Endodermal cell (in vitro differentiated cells): ENCODE measurements around the gene LYL1. TPM values are rescaled to one million over a fixed set of nuclear protein-coding genes. Genes with fewer than 3 reads are reported as not detected.

Experiments used
- DNase-seq: peaks from one replicate; pipeline ENCODE4 v3.0.0-alpha.2; 2017
- H3K27ac ChIP-seq: 2 replicates; pipeline ENCODE4 v1.5.1; 2013; ENCODE audit warnings: mild to moderate bottlenecking, low read depth, low read length, moderate library complexity
- H3K27me3 ChIP-seq: 2 replicates; pipeline ENCODE4 v1.6.1; 2013; ENCODE audit warnings: mild to moderate bottlenecking, low read length, moderate library complexity; ENCODE audit not compliant: insufficient read depth, control insufficient read depth, poor library complexity, severe bottlenecking
- H3K36me3 ChIP-seq: 2 replicates; pipeline ENCODE4 v1.7.0; 2013; ENCODE audit warnings: mild to moderate bottlenecking, low read length, moderate library complexity; ENCODE audit not compliant: control insufficient read depth, insufficient read depth
- H3K4me1 ChIP-seq: one replicate; pipeline ENCODE4 v1.7.0; 2013; ENCODE audit warnings: low read length; ENCODE audit not compliant: control insufficient read depth, insufficient read depth
- H3K4me3 ChIP-seq: 2 replicates; pipeline ENCODE4 v1.5.1; 2013; ENCODE audit warnings: mild to moderate bottlenecking, low read length, moderate library complexity
- H3K9ac ChIP-seq: 2 replicates; pipeline ENCODE4 v1.6.1; 2013; ENCODE audit warnings: mild to moderate bottlenecking, low read length, moderate library complexity; ENCODE audit not compliant: poor library complexity, severe bottlenecking; ENCODE audit errors: extremely low read depth
- H3K9me3 ChIP-seq: 2 replicates; pipeline ENCODE4 v1.6.1; 2013; ENCODE audit warnings: mild to moderate bottlenecking, low read length, moderate library complexity; ENCODE audit not compliant: control insufficient read depth
- H3K27ac Mint-ChIP-seq: 2 replicates; pipeline ENCODE4 v1.8.0; 2020; ENCODE audit warnings: mixed read lengths
- H3K27me3 Mint-ChIP-seq: 2 replicates; pipeline ENCODE4 v1.8.0; 2021; ENCODE audit warnings: mild to moderate bottlenecking, mixed read lengths; ENCODE audit not compliant: insufficient read depth
- H3K36me3 Mint-ChIP-seq: 2 replicates; pipeline ENCODE4 v1.8.0; 2020; ENCODE audit warnings: low read depth, mixed read lengths
- H3K4me1 Mint-ChIP-seq: 2 replicates; pipeline ENCODE4 v1.8.0; 2020; ENCODE audit warnings: mixed read lengths
- H3K4me3 Mint-ChIP-seq: 2 replicates; pipeline ENCODE4 v1.8.0; 2020; ENCODE audit warnings: mild to moderate bottlenecking, moderate library complexity, mixed read lengths
- H3K9me3 Mint-ChIP-seq: 2 replicates; pipeline ENCODE4 v1.8.0; 2020; ENCODE audit warnings: mild to moderate bottlenecking, mixed read lengths
- CTCF ChIP-seq: fragments of 200-600 bp; sonication (generic); conservative IDR thresholded peaks from 2 replicates; pipeline ENCODE4 v1.5.0; 2021; ENCODE audit warnings: antibody characterized with exemption, mild to moderate bottlenecking
- WGBS, 2 experiments: methylation state at CpG; one replicate each; pipeline versions ENCODE4 v1.1.5 to v1.1.7; 2013; ENCODE audit warnings: missing lambda C conversion rate in 2 of 2, mixed read lengths in 1 of 2; ENCODE audit not compliant: insufficient coverage in 1 of 2, insufficient read length in 1 of 2; 5-methylcytosine and 5-hydroxymethylcytosine counted together
- total RNA-seq, 2 donors: library from RNA; stranded (reverse); fragmentation: NEBNext Ultra II Directional in 1 of 2; extraction: Animal tissue kit (Norgen Biotek cat#: 25700) in 1 of 2; gene quantifications; 2 replicates in 1 of 2; 3 replicates in 1 of 2; pipeline ENCODE4 v1.2.1, GENCODE V29; 2021

Gene LYL1
- total RNA-seq, 2 donors from 2014 or later, result 1.9 to 2.0 TPM

DNA sequence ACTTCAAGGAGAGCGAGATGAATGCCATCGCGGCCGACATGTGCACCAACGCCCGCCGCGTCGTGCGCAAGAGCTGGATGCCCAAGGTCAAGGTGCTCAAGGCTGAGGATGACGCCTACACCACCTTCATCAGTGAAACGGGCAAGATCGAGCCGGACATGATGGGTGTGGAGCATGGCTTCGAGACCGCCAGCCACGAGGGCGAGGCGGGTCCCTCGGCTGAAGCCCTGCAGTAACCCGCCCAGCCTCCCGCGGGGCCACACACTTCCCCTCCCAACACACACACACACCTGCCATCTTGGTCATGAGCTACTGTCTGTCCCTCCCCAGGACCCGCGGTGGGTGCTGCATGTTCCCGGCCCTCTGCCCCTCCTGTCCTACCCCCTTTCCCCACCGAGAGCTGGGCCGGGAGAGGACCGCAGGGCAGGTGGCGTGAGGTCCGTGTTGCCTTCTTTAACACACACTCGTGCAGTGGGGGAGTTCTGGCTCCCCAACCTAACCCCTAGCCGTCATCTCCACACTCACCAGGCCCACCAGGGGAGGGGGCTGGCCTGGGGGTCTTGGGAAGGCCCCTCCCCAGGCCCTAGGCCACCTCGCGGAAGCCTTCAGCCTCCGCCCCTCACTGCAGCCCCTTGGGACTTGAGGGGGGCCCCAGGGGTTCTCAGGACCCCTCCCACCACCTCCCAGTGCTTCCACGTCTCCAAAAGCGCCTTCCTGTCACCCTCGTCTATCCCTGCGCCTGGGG lies 35.7 kb upstream of the LYL1 start:
- H3K4me3 Mint-ChIP-seq, result no peak overlapping the region
- TF ChIP-seq CTCF, result no peak
- peak overlapping the region; percentile 39 for H3K27ac Mint-ChIP-seq
- Histone ChIP-seq H3K27ac (no peak overlapping the region), H3K9me3 (no peaks in the 10 kb centered on the region), H3K4me1 (no peaks in the 10 kb centered on the region), H3K27me3 (no peaks in the 10 kb centered on the region), H3K4me3 (no peak overlapping the region), H3K36me3 (peaks cover 43% of the 10 kb centered on the region), H3K9ac (no peak overlapping the region)
- peaks cover 2% of the 10 kb centered on the region for H3K27me3 Mint-ChIP-seq
- 88 to 94% methylated on average over 8 to 40 of the region's 40 CpGs for WGBS, 2 experiments
- peaks cover 6% of the 10 kb centered on the region for H3K4me1 Mint-ChIP-seq
- no peak for DNase-seq
- H3K9me3 Mint-ChIP-seq, result no peaks in the 10 kb centered on the region
- peaks cover 36% of the 10 kb centered on the region for H3K36me3 Mint-ChIP-seq

GRCh38 chr19:13137290-13137794 lies 34.7 kb upstream of the LYL1 start:
- Histone ChIP-seq H3K4me3 (no peak overlapping the region), H3K9ac (no peak overlapping the region), H3K36me3 (peaks cover 50% of the 10 kb centered on the region), H3K4me1 (no peaks in the 10 kb centered on the region), H3K27me3 (no peaks in the 10 kb centered on the region), H3K9me3 (no peaks in the 10 kb centered on the region), H3K27ac (no peak overlapping the region)
- TF ChIP-seq CTCF, result no peak
- WGBS, 2 experiments, result 95 to 96% methylated on average over 25 to 28 of the region's 28 CpGs
- no peak overlapping the region for H3K27ac Mint-ChIP-seq
- no peaks in the 10 kb centered on the region for H3K9me3 Mint-ChIP-seq
- no peak for DNase-seq
- no peak overlapping the region for H3K4me3 Mint-ChIP-seq
- peaks cover 46% of the 10 kb centered on the region for H3K36me3 Mint-ChIP-seq
- peaks cover 6% of the 10 kb centered on the region for H3K4me1 Mint-ChIP-seq
- H3K27me3 Mint-ChIP-seq, result peaks cover 2% of the 10 kb centered on the region

DNA sequence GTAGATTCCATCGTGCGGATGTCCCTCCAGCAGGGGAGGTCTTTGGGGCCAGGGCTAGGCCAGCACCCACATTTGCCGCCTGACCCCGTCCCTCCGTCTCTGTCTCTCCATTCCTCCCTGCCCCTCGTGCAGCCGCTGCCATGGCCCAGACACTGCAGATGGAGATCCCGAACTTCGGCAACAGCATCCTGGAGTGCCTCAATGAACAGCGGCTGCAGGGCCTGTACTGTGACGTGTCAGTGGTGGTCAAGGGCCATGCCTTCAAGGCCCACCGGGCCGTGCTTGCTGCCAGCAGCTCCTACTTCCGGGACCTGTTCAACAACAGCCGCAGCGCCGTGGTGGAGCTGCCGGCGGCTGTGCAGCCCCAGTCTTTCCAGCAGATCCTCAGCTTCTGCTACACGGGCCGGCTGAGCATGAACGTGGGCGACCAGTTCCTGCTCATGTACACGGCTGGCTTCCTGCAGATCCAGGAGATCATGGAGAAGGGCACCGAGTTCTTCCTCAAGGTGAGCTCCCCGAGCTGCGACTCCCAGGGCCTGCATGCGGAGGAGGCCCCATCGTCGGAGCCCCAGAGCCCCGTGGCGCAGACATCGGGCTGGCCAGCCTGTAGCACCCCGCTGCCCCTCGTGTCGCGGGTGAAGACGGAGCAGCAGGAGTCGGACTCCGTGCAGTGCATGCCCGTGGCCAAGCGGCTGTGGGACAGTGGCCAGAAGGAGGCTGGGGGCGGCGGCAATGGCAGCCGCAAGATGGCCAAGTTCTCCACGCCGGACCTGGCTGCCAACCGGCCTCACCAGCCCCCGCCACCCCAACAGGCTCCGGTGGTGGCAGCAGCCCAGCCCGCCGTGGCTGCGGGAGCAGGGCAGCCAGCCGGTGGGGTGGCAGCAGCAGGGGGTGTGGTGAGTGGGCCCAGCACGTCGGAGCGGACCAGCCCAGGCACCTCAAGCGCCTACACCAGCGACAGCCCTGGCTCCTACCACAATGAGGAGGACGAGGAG lies 32.7 kb upstream of the LYL1 start:
- Mint-ChIP-seq H3K4me3 (no peak overlapping the region), H3K27me3 (no peaks in the 10 kb centered on the region), H3K9me3 (no peaks in the 10 kb centered on the region), H3K4me1 (peaks cover 6% of the 10 kb centered on the region), H3K36me3 (peaks cover 49% of the 10 kb centered on the region), H3K27ac (no peak overlapping the region)
- Histone ChIP-seq H3K27ac (no peak overlapping the region), H3K36me3 (peaks cover 62% of the 10 kb centered on the region), H3K4me1 (no peaks in the 10 kb centered on the region), H3K27me3 (no peaks in the 10 kb centered on the region), H3K9me3 (no peaks in the 10 kb centered on the region), H3K9ac (no peak overlapping the region), H3K4me3 (no peak overlapping the region)
- DNase-seq, result no peak
- TF ChIP-seq CTCF, result no peak
- WGBS, 2 experiments, result 96 to 97% methylated on average over 53 to 60 of the region's 60 CpGs
